ENCODE measurements around the gene ATP11A.

The ATP11A gene

GRCh38 chr13:112819816-112820215, 130.0 kb downstream of the ATP11A start:
- Histone ChIP-seq H3K9me3 (ENCODE audit: control insufficient read depth, insufficient read depth, low read length) (peaks cover 19% of the 10 kb centered on the region; the same call in 1 of the 2 replicates), H3K9ac (ENCODE audit: low read depth, low read length) (no peak overlapping the region), H3K4me1 (ENCODE audit: insufficient read depth, low read length) (no peaks in the 10 kb centered on the region), H3K36me3 (ENCODE audit: insufficient read depth, low read length) (peaks cover 23% of the 10 kb centered on the region)

- Histone ChIP-seq H3K36me3 (ENCODE audit: insufficient read depth, low read length) (peaks cover 23% of the 10 kb centered on the region), H3K9ac (ENCODE audit: low read depth, low read length) (no peak overlapping the region), H3K4me1 (ENCODE audit: insufficient read depth, low read length) (no peaks in the 10 kb centered on the region), H3K9me3 (ENCODE audit: control insufficient read depth, insufficient read depth, low read length) (peaks cover 19% of the 10 kb centered on the region; the same call in 1 of the 2 replicates)
These were observed 130.5 kb downstream of the ATP11A start for GRCh38 chr13:112820318-112820717.

- H3K9me3 ChIP-seq (ENCODE audit: control insufficient read depth, insufficient read depth, low read length), result peaks cover 14% of the 10 kb centered on the region; the same call in 1 of the 2 replicates
- H3K36me3 ChIP-seq (ENCODE audit: insufficient read depth, low read length), result peaks cover 23% of the 10 kb centered on the region
- H3K4me1 ChIP-seq (ENCODE audit: insufficient read depth, low read length), result no peaks in the 10 kb centered on the region
- H3K9ac ChIP-seq (ENCODE audit: low read depth, low read length), result no peak overlapping the region
These were observed 131.7 kb downstream of the ATP11A start for GRCh38 chr13:112821340-112822055.

- peaks cover 7% of the 10 kb centered on the region; the same call in 1 of the 2 replicates for H3K9me3 ChIP-seq (ENCODE audit: control insufficient read depth, insufficient read depth, low read length)
- no peaks in the 10 kb centered on the region for H3K4me1 ChIP-seq (ENCODE audit: insufficient read depth, low read length)
- peaks cover 23% of the 10 kb centered on the region for H3K36me3 ChIP-seq (ENCODE audit: insufficient read depth, low read length)
- no peak overlapping the region for H3K9ac ChIP-seq (ENCODE audit: low read depth, low read length)
These were observed 133.0 kb downstream of the ATP11A start for GRCh38 chr13:112822851-112823250.

- H3K36me3 ChIP-seq (ENCODE audit: insufficient read depth, low read length), result peaks cover 16% of the 10 kb centered on the region
- no peak overlapping the region for H3K9ac ChIP-seq (ENCODE audit: low read depth, low read length)
- H3K9me3 ChIP-seq (ENCODE audit: control insufficient read depth, insufficient read depth, low read length), result no peaks in the 10 kb centered on the region
- H3K4me1 ChIP-seq (ENCODE audit: insufficient read depth, low read length), result no peaks in the 10 kb centered on the region
These were observed 134.6 kb downstream of the ATP11A start for GRCh38 chr13:112824429-112824828.

GRCh38 chr13:112825071-112825470, 135.2 kb downstream of the ATP11A start:
- H3K36me3 ChIP-seq (ENCODE audit: insufficient read depth, low read length), result peaks cover 12% of the 10 kb centered on the region
- H3K4me1 ChIP-seq (ENCODE audit: insufficient read depth, low read length), result no peaks in the 10 kb centered on the region
- no peaks in the 10 kb centered on the region for H3K9me3 ChIP-seq (ENCODE audit: control insufficient read depth, insufficient read depth, low read length)
- H3K9ac ChIP-seq (ENCODE audit: low read depth, low read length), result no peak overlapping the region

GRCh38 chr13:112825875-112826274, 136.0 kb downstream of the ATP11A start:
- Histone ChIP-seq H3K9me3 (ENCODE audit: control insufficient read depth, insufficient read depth, low read length) (no peaks in the 10 kb centered on the region), H3K36me3 (ENCODE audit: insufficient read depth, low read length) (peaks cover 11% of the 10 kb centered on the region), H3K9ac (ENCODE audit: low read depth, low read length) (no peak overlapping the region), H3K4me1 (ENCODE audit: insufficient read depth, low read length) (no peaks in the 10 kb centered on the region)

- Histone ChIP-seq H3K36me3 (ENCODE audit: insufficient read depth, low read length) (peaks cover 11% of the 10 kb centered on the region), H3K9me3 (ENCODE audit: control insufficient read depth, insufficient read depth, low read length) (no peaks in the 10 kb centered on the region), H3K4me1 (ENCODE audit: insufficient read depth, low read length) (no peaks in the 10 kb centered on the region), H3K9ac (ENCODE audit: low read depth, low read length) (no peak overlapping the region)
These were observed 136.7 kb downstream of the ATP11A start for GRCh38 chr13:112826565-112826964.

- Histone ChIP-seq H3K9ac (ENCODE audit: low read depth, low read length) (no peak overlapping the region), H3K9me3 (ENCODE audit: control insufficient read depth, insufficient read depth, low read length) (no peaks in the 10 kb centered on the region), H3K36me3 (ENCODE audit: insufficient read depth, low read length) (peaks cover 19% of the 10 kb centered on the region), H3K4me1 (ENCODE audit: insufficient read depth, low read length) (no peaks in the 10 kb centered on the region)
These were observed 138.4 kb downstream of the ATP11A start for GRCh38 chr13:112828082-112828699.

GRCh38 chr13:112828756-112829155, 138.9 kb downstream of the ATP11A start:
- H3K9ac ChIP-seq (ENCODE audit: low read depth, low read length), result no peak overlapping the region
- no peaks in the 10 kb centered on the region for H3K4me1 ChIP-seq (ENCODE audit: insufficient read depth, low read length)
- H3K36me3 ChIP-seq (ENCODE audit: insufficient read depth, low read length), result peaks cover 19% of the 10 kb centered on the region
- no peaks in the 10 kb centered on the region for H3K9me3 ChIP-seq (ENCODE audit: control insufficient read depth, insufficient read depth, low read length)

GRCh38 chr13:112831196-112831595, 141.4 kb downstream of the ATP11A start:
- Histone ChIP-seq H3K36me3 (ENCODE audit: insufficient read depth, low read length) (peaks cover 14% of the 10 kb centered on the region; the same call in 1 of the 2 replicates), H3K4me1 (ENCODE audit: insufficient read depth, low read length) (no peaks in the 10 kb centered on the region), H3K9me3 (ENCODE audit: control insufficient read depth, insufficient read depth, low read length) (no peaks in the 10 kb centered on the region), H3K9ac (ENCODE audit: low read depth, low read length) (no peak overlapping the region)

- Histone ChIP-seq H3K9me3 (ENCODE audit: control insufficient read depth, insufficient read depth, low read length) (no peaks in the 10 kb centered on the region), H3K9ac (ENCODE audit: low read depth, low read length) (no peak overlapping the region), H3K4me1 (ENCODE audit: insufficient read depth, low read length) (no peaks in the 10 kb centered on the region), H3K36me3 (ENCODE audit: insufficient read depth, low read length) (peaks cover 11% of the 10 kb centered on the region; the same call in 1 of the 2 replicates)
These were observed 142.0 kb downstream of the ATP11A start for GRCh38 chr13:112831801-112832200.

- H3K9ac ChIP-seq (ENCODE audit: low read depth, low read length), result no peak overlapping the region
- peaks cover 10% of the 10 kb centered on the region; the same call in 1 of the 2 replicates for H3K36me3 ChIP-seq (ENCODE audit: insufficient read depth, low read length)
These were observed 143.0 kb downstream of the ATP11A start for GRCh38 chr13:112832811-112833210.

GRCh38 chr13:112833551-112834257, 143.9 kb downstream of the ATP11A start:
- Histone ChIP-seq H3K9ac (ENCODE audit: low read depth, low read length) (no peak overlapping the region), H3K9me3 (ENCODE audit: control insufficient read depth, insufficient read depth, low read length) (no peaks in the 10 kb centered on the region), H3K36me3 (ENCODE audit: insufficient read depth, low read length) (peaks cover 10% of the 10 kb centered on the region; the same call in 1 of the 2 replicates), H3K4me1 (ENCODE audit: insufficient read depth, low read length) (no peaks in the 10 kb centered on the region)

More at GRCh38 chr13:112832811-112833210, 143.0 kb downstream of the ATP11A start:
- Histone ChIP-seq H3K4me1 (ENCODE audit: insufficient read depth, low read length) (no peaks in the 10 kb centered on the region), H3K9me3 (ENCODE audit: control insufficient read depth, insufficient read depth, low read length) (no peaks in the 10 kb centered on the region)

Data from ES-I3 (cell line).